OCI-LY1 (cell line): ENCODE measurements around the gene RIPK4.

Source experiments
- EZH2 ChIP-seq: fragments of 200-600 bp; sonication (generic), shearing (Covaris generic); IDR thresholded peaks from 2 replicates; pipeline ENCODE4 v1.8.0; 2017; ENCODE audit warnings: borderline replicate concordance, mixed run types, mild to moderate bottlenecking, antibody characterized with exemption, low read length, moderate library complexity, mixed read lengths
- TF ChIP-seq, protein P1 (sequence below): fragments of 200-600 bp; sonication (generic), shearing (Covaris generic); IDR thresholded peaks from 2 replicates; pipeline ENCODE4 v1.5.1; 2017; ENCODE audit warnings: mild to moderate bottlenecking, antibody characterized with exemption, low read length, moderate library complexity, mixed read lengths

GRCh38 chr21:41740604-41741252 lies 26.1 kb downstream of the RIPK4 start:
- TF ChIP-seq, protein P1, sequence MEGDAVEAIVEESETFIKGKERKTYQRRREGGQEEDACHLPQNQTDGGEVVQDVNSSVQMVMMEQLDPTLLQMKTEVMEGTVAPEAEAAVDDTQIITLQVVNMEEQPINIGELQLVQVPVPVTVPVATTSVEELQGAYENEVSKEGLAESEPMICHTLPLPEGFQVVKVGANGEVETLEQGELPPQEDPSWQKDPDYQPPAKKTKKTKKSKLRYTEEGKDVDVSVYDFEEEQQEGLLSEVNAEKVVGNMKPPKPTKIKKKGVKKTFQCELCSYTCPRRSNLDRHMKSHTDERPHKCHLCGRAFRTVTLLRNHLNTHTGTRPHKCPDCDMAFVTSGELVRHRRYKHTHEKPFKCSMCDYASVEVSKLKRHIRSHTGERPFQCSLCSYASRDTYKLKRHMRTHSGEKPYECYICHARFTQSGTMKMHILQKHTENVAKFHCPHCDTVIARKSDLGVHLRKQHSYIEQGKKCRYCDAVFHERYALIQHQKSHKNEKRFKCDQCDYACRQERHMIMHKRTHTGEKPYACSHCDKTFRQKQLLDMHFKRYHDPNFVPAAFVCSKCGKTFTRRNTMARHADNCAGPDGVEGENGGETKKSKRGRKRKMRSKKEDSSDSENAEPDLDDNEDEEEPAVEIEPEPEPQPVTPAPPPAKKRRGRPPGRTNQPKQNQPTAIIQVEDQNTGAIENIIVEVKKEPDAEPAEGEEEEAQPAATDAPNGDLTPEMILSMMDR, result no peak
- no peak for TF ChIP-seq EZH2
